NK-92 (cell line): ENCODE measurements around the gene LRRIQ3.

Experiments
- DNase-seq: peaks from one replicate; lab custom pipeline; 2025; ENCODE audit not compliant: unreplicated experiment; lab: John Stamatoyannopoulos, UW

The LRRIQ3 gene

GRCh38 chr1:74113333-74113732, 84.6 kb downstream of the LRRIQ3 start:
- DNase-seq, result no peak

- no peak for DNase-seq
Observed at GRCh38 chr1:74107394-74107793, 90.6 kb downstream of the LRRIQ3 start.

GRCh38 chr1:74091371-74091770, 106.6 kb downstream of the LRRIQ3 start:
- no peak for DNase-seq

GRCh38 chr1:74083128-74083527, 114.8 kb downstream of the LRRIQ3 start:
- no peak for DNase-seq

GRCh38 chr1:74065081-74065480, 132.9 kb downstream of the LRRIQ3 start:
- DNase-seq, result no peak

- DNase-seq, result no peak
Observed at GRCh38 chr1:74057719-74058118, 140.3 kb downstream of the LRRIQ3 start.

- DNase-seq, result no peak
Observed at GRCh38 chr1:74053407-74053806, 144.6 kb downstream of the LRRIQ3 start.

- no peak for DNase-seq
Observed at GRCh38 chr1:74050386-74050785, 147.6 kb downstream of the LRRIQ3 start.

GRCh38 chr1:74038042-74038441, 159.9 kb downstream of the LRRIQ3 start:
- DNase-seq, result no peak

GRCh38 chr1:74012583-74012982, 185.4 kb downstream of the LRRIQ3 start:
- DNase-seq, result no peak

- no peak for DNase-seq
Observed at GRCh38 chr1:74011736-74012135, 186.2 kb downstream of the LRRIQ3 start.

GRCh38 chr1:74010206-74010605, 187.8 kb downstream of the LRRIQ3 start:
- no peak for DNase-seq

- no peak for DNase-seq
Observed at GRCh38 chr1:74005533-74005932, 192.4 kb downstream of the LRRIQ3 start.

GRCh38 chr1:74003806-74004205, 194.2 kb downstream of the LRRIQ3 start:
- DNase-seq, result no peak

GRCh38 chr1:73998348-73998959, 199.5 kb downstream of the LRRIQ3 start:
- DNase-seq, result no peak

- no peak for DNase-seq
Observed at GRCh38 chr1:73980324-73981040, 217.5 kb downstream of the LRRIQ3 start.

GRCh38 chr1:73979684-73980083, 218.3 kb downstream of the LRRIQ3 start:
- DNase-seq, result no peak

GRCh38 chr1:73978964-73979363, 219.0 kb downstream of the LRRIQ3 start:
- no peak for DNase-seq
